ENCODE measurements around the gene CFAP54.
"Not testable (repeated sequence)": the region's sequence is repeated elsewhere in the genome, so short reads cannot be mapped to it uniquely, and the experiment has no call there.

The CFAP54 gene
- total RNA-seq = 0.04 to 2.3 (median 0.31) reads per million in 18 experiments

DNA sequence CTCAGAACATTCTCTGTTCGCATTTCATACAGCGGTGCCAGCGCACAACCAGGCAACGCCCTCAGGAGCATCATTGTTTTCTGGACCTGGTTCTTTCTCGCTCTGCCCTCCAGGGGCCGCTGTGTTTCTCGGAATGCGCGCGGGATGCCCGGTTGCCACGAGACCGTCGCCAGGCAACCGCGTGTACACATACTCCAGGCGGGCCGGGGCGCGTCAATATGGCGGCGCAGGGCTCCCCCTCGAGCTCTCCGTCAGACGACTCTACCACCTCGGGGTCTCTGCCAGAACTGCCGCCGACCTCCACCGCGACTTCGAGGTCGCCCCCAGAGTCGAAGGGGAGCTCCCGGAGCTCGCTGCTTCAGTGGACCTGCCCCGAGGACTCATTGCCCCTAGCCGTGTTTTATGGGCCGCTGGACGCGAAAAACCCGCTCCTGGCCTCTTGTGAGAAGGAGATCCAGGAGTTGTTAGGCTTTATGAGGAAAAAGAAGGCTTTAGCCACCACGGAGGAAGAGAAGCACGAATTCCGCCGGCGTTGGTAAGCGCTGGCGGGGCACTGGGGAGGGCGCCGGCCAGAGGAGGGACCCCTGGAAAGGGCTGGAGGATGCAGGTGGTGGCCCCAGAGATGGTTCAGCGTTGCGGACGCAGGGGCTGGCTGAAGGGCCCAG is at the start of gene CFAP54:
Gene CFAP54, plus strand, starts transcription at position 186 of the 665 bp plus-strand sequence. Its CDS starts 33 bp downstream, at position 219.
- DNase-seq = peak; percentile 91

- DNase-seq = no peak
Observed at GRCh38 chr12:96441816-96442215, 47.6 kb upstream of the CFAP54 start.

GRCh38 chr12:96442906-96443305 is 46.5 kb upstream of the CFAP54 start:
- DNase-seq = no peak

- DNase-seq = no peak
Observed at GRCh38 chr12:96444399-96444798, 45.0 kb upstream of the CFAP54 start.

DNA sequence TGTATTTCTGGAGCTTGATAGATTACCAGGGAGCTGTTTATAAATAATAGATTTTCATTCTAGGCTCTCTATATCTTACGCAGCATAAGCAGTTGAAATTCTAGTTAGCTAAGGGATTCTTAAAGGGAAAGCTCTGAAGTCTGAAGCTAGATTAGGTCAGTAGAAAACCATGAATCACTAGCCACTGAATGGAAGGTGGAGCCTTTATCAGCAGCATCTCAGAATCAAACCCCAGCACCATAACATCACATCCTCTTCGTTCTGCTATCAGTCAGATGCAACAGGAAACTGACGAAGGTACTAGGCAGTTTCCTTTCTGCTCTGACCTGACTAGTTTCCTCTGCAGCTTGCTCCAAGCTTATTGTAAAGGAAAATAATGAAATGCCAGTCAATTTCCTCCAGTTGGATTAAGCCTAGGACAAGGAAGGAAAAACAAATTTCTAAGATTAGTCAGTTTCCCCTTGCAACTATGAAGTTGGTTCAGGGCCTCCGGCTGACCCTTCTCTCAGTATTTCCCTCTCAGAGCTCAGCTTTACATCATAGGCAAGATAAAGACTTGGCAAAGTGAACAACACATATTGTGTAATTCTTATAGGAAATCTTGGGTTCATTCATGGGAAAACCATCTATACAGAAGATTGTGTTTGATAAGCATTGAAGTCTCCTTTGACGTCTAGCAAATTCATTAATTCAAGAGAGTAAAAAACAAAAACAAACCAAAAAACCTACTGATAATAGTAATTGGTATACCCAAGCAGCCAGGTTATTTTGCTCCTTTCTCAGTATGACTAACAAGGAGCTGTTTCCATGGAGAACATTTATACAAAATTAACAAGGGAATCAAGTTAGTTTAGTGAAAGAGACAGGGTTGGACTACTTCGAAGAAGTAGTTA is 43.4 kb upstream of the CFAP54 start:
- no peak for DNase-seq

GRCh38 chr12:96447256-96447655 is 42.1 kb upstream of the CFAP54 start:
- DNase-seq = no peak

GRCh38 chr12:96448300-96448699 is 41.1 kb upstream of the CFAP54 start:
- DNase-seq = no peak

DNA sequence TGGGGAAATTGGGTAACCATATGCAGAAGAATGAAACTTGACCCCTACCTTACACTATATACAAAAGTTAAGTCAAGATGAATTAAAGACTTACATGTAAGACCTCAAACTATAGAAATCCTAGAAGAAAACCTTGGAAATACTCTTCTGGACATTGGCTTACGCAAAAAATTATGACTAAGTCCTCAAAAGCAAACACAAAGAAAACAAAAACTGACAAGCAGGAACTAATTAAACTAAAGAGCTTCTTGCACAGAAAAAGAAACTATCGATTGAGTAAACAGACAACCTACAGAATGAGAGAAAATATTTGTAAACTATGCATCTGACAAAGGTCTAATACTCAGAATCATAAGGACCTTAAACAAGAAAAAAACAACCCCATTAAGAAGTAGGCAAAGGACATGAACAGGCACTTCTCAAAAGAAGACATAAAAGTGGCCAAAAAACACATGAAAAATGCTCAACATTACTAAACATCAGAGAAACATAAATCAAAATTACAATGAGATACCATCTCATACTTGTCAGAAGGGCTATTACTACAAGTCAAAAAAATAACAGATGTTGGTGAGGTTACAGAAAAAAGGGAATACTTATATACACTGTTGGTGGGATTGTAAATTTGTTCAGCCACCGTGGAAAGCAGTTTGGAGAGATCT is 37.0 kb upstream of the CFAP54 start:
- no peak for DNase-seq

DNA sequence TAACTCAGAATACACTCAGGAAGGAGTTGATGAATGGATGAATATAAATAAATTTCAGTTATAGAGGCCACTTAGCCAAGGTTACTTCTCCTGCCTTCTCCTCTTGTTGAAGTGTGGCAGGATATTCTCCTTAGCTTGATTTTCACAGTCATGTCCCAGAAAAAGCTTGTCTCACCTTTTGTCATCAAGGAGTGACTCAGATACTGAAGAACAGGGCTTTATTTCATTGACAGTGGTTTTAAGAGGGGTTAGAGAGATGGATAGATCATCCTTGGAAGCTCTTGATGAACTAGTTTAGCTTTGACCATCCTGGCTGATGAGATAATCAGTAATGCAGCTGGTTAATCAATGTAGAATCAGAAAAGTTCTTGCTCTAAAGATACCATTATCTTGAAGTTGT is 35.0 kb upstream of the CFAP54 start:
- DNase-seq = no peak

DNA sequence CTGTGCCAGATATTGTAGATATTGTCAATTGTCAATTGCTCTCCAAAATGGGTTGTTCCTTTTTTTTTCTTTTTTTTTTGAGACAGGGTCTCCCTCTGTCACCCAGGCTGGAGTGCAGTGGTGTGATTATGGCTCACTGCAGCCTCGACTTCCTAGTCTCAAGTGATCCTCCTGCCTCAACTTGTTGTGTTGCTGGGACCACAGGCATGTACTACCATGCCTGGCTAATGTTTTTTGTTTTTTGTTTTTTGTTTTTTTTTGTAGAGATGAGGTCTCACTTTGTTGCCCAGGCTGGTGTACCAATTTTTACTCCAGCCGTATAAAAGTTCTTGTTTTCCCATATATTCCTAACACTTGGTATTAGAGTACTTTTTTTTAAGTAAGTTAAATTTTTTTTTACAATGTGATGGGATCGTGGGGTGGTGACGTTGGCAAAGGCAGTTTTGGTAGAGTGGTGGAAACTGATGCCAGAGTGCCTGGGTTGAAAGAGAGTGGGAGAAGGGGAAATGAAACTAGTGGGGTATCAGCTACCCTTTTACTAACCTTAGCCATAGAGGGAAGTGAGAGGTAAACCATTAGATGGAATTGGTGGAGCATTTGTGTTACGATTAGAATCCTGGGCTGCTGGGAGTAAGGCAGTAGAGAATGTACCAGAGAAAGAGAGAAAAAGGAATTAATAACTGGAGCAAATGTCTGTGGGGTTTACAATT is 33.0 kb upstream of the CFAP54 start:
- DNase-seq = peak; percentile 47 to 48

GRCh38 chr12:96457191-96457930 is 32.0 kb upstream of the CFAP54 start:
- no peak for DNase-seq

DNA sequence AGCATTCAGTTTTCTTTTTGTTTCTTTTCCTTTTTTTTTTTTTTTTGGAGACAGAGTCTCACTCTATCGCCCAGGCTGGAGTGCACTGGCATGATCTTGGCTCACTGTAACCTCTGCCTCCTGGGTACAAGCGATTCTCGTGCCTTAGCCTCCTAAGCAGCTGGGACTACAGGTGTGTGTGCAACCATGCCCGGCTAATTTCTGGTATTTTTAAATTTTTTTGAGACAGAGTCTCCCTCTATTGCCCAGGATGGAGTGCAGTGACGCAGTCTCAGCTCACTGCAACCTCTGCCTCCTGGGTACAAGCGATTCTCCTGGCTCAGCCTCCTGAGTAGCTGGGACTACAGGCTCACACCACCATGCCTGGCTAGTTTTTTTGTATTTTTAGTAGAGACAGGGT is 30.1 kb upstream of the CFAP54 start:
- DNase-seq = not testable (repeated sequence)

GRCh38 chr12:96462571-96463280 is 26.7 kb upstream of the CFAP54 start:
- no peak for DNase-seq

DNA sequence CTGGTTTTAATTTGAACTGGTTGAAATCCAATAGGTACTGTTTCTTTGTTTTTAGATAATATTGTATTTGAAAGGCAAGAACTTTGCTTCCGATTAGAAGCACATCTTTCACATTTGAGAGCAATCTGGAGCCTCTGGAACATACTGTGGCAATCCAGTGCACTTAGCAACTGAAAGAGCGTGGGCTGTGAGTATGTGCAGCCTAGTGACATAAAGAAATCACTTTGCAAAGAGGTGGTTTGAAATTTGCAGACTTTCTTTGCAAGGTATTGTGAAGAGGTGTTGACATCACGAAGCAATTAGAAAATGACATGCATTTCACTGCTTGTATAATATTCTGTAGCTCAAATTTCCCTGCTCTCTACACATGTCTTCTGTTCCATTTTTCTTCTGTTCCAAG is 23.5 kb upstream of the CFAP54 start:
- no peak for DNase-seq

- no peak for DNase-seq
Observed at GRCh38 chr12:96466939-96467751, 22.2 kb upstream of the CFAP54 start.

- no peak for DNase-seq
Observed at GRCh38 chr12:96471368-96472050, 17.9 kb upstream of the CFAP54 start.

- DNase-seq = no peak
Observed at GRCh38 chr12:96472384-96472783, 17.0 kb upstream of the CFAP54 start.

DNA sequence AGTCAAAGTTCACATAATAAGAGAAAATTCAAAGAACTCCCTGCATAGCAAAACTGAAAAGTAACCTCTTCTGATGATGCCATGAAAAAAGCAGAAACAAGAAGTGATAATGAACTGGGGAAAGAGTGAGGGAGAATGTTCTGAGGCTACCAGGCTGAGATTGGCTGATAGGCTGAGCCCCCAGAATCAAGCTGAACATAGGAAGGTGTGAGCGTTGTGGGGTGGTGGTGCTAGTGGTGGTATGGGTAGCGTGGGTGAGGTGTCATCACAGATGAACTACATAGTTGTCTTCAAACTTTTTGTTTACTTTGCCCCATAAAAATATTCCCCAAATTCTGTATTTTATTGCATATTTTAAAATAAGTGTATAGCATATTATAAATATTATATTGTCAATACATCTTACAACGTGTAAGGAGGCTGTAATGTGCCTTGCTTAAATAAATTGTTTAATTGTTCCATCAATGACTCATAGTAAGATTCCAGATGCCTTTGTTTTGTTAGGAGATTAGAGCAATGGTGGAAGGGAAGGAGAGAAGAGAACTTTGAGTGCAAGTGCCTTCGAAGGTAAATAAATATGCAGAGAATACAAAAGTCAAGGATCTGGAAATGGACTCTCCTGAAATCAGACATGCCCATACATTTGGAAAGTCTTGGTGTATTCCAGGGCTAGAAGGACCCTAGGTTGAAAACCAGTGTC is 15.8 kb upstream of the CFAP54 start:
- no peak for DNase-seq

DNA sequence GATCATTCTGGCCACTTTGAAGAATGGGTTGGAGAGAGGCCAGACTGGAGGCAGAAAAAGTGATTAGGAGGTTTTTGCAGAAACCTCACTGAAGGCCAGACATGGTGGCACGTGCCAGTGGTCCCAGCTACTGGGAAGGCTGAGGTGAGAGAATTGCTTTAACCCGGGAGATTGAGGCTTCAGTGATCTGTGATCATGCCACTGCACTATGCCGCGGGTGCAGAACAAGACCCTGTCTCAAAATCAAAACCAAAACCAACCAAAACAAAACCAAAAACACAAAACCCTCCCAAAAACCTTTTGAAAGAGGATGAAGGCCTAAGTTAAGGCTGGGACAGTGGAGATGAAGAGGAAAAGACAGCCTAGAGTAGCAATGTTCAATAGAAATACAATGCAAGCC is 15.2 kb upstream of the CFAP54 start:
- DNase-seq = no peak
